HepG2 (cell line): ENCODE measurements around the gene APOC4. TPM values are rescaled to one million over a fixed set of nuclear protein-coding genes. Genes with fewer than 3 reads are reported as not detected.

Experiments used
- ARNTL ChIP-seq: sonication (generic); formaldehyde crosslinking; IDR thresholded peaks from 2 replicates; pipeline ENCODE4 v1.4.0; 2020; ENCODE audit warnings: mild to moderate bottlenecking, missing genetic modification reagents
- HHEX ChIP-seq: IDR thresholded peaks from 2 replicates; pipeline ENCODE4 v1.6.1; 2016; ENCODE audit warnings: control low read depth
- MTA1 ChIP-seq: sonication (generic); formaldehyde crosslinking; IDR thresholded peaks from 2 replicates; pipeline ENCODE4 v1.4.0; 2020; ENCODE audit warnings: missing genetic modification reagents, mild to moderate bottlenecking, borderline replicate concordance
- NCOA1 ChIP-seq: sonication (generic); formaldehyde crosslinking; IDR thresholded peaks from 2 replicates; pipeline ENCODE4 v1.9.0; 2021; ENCODE audit warnings: missing genetic modification reagents
- NFRKB ChIP-seq: fragments of 450-650 bp; IDR thresholded peaks from 2 replicates; pipeline ENCODE4 v1.6.1; 2017
- ONECUT2 ChIP-seq: sonication (generic); formaldehyde crosslinking; IDR thresholded peaks from 2 replicates; pipeline ENCODE4 v1.4.0; 2020; ENCODE audit warnings: missing genetic modification reagents
- POLR2AphosphoS5 ChIP-seq: IDR thresholded peaks from 2 replicates; pipeline ENCODE4 v1.6.1; 2012; ENCODE audit warnings: low read depth, low read length
- RBM39 ChIP-seq: fragments of 200-400 bp; formaldehyde crosslinking; IDR thresholded peaks from one replicate; pipeline ENCODE4 v1.6.1; 2018; ENCODE audit warnings: antibody characterized with exemption, mild to moderate bottlenecking, low read depth, low read length; ENCODE audit not compliant: poor library complexity, severe bottlenecking
- SMAD3 ChIP-seq: sonication (generic); formaldehyde crosslinking; IDR thresholded peaks from 2 replicates; pipeline ENCODE4 v1.4.0; 2020; ENCODE audit warnings: missing genetic modification reagents
- TAF15 ChIP-seq: fragments of 200-400 bp; formaldehyde crosslinking; IDR thresholded peaks from one replicate; pipeline ENCODE4 v1.6.1; 2018; ENCODE audit warnings: mild to moderate bottlenecking, low read depth, low read length; ENCODE audit not compliant: poor library complexity, severe bottlenecking
- TEAD3 ChIP-seq: optimal IDR thresholded peaks from 2 replicates; pipeline ENCODE3; 2016; ENCODE audit warnings: borderline replicate concordance
- ZFP36L1 ChIP-seq: sonication (generic); formaldehyde crosslinking; IDR thresholded peaks from 2 replicates; pipeline ENCODE4 v1.8.0; 2022; ENCODE audit warnings: mild to moderate bottlenecking, missing genetic modification reagents, moderate library complexity
- ZNF20 ChIP-seq: sonication (generic); formaldehyde crosslinking; IDR thresholded peaks from 2 replicates; pipeline ENCODE4 v1.4.0; 2020; ENCODE audit warnings: mild to moderate bottlenecking, moderate library complexity, missing genetic modification reagents
- ZNF251 ChIP-seq: sonication (generic); formaldehyde crosslinking; IDR thresholded peaks from 2 replicates; pipeline ENCODE4 v1.9.0; 2021; ENCODE audit warnings: mild to moderate bottlenecking, missing genetic modification reagents
- ZNF264 ChIP-seq: sonication (generic); formaldehyde crosslinking; IDR thresholded peaks from 2 replicates; pipeline ENCODE4 v1.4.0; 2020; ENCODE audit warnings: missing genetic modification reagents
- ZNF562 ChIP-seq: sonication (generic); formaldehyde crosslinking; IDR thresholded peaks from 2 replicates; pipeline ENCODE4 v1.8.0; 2022; ENCODE audit warnings: missing genetic modification reagents, borderline replicate concordance
- ZSCAN9 ChIP-seq: IDR thresholded peaks from 2 replicates; pipeline ENCODE4 v1.6.1; 2016; ENCODE audit warnings: borderline replicate concordance
- polyA plus RNA-seq, 8 experiments: library from polyadenylated mRNA; depleted of rRNA in 3 of 8; stranded (reverse) in 7 of 8; unstranded in 1 of 8; fragments of >200 nt; fragmentation: Illumina TruSeq in 4 of 8; extraction: Trizol in 4 of 8; gene quantifications; 2 replicates each; pipeline versions ENCODE4 v1.2.1 to v1.2.3, GENCODE V29; 2011 to 2016; ENCODE audit warnings: low read depth in 4 of 8, missing spikeins in 1 of 8, mixed read lengths in 1 of 8; ENCODE audit not compliant: insufficient read depth in 1 of 8
- total RNA-seq, 5 experiments: library from RNA; depleted of rRNA; stranded (reverse); fragments of >200 nt; fragmentation: Illumina TruSeq; extraction: Trizol; gene quantifications; 2 replicates each; pipeline ENCODE4 v1.2.3, GENCODE V29; 2016; ENCODE audit warnings: low read depth in 1 of 5
- TF ChIP-seq, protein P1 (sequence below), 2 experiments: sonication (generic) in 1 of 2; formaldehyde crosslinking in 1 of 2; IDR thresholded peaks; 2 replicates each; pipeline versions ENCODE4 v1.5.1 to v1.6.1; 2011 to 2020; ENCODE audit warnings: borderline replicate concordance in 1 of 2, low read depth in 1 of 2, low read length in 1 of 2, mild to moderate bottlenecking in 1 of 2, missing genetic modification reagents in 1 of 2, moderate library complexity in 1 of 2
- TF ChIP-seq, protein P2 (sequence below): sonication (generic); formaldehyde crosslinking; IDR thresholded peaks from 2 replicates; pipeline ENCODE4 v1.4.0; 2020; ENCODE audit warnings: mild to moderate bottlenecking, missing genetic modification reagents
- TF ChIP-seq, protein P3 (sequence below): sonication (generic); formaldehyde crosslinking; IDR thresholded peaks from 2 replicates; pipeline ENCODE4 v1.4.0; 2020; ENCODE audit warnings: mild to moderate bottlenecking, low read depth, missing genetic modification reagents
- TF ChIP-seq, protein P4 (sequence below): sonication (generic); formaldehyde crosslinking; IDR thresholded peaks from 2 replicates; pipeline ENCODE4; 2020; ENCODE audit warnings: missing genetic modification reagents, mild to moderate bottlenecking, borderline replicate concordance

Gene APOC4
- total and polyA plus RNA-seq, 2 of the 13 experiments (the other 11 are each of a cell fraction or from before 2014, with no cell fraction given): 0.46 TPM; not detected in 1

DNA sequence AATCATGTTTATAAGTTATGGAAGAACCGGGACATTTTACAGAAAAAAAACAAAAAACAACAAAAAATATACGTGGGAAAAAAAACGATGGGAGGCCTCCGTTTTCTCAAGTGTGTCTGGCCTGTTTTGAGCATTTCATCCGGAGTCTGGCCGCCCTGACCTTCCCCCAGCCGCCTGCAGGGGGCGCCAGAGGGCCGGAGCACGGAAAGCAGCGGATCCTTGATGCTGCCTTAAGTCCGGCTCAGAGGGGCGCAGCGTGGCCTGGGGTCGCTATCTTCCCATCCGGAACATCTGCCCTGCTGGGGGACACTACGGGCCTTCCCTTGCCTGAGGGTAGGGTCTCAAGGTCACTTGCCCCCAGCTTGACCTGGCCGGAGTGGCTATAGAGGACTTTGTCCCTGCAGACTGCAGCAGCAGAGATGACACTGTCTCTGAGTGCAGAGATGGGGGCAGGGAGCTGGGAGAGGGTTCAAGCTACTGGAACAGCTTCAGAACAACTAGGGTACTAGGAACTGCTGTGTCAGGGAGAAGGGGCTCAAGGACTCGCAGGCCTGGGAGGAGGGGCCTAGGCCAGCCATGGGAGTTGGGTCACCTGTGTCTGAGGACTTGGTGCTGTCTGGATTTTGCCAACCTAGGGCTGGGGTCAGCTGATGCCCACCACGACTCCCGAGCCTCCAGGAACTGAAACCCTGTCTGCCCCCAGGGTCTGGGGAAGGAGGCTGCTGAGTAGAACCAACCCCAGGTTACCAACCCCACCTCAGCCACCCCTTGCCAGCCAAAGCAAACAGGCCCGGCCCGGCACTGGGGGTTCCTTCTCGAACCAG, 38.2 kb upstream of the APOC4 start (continued):
- TF ChIP-seq, protein P1, sequence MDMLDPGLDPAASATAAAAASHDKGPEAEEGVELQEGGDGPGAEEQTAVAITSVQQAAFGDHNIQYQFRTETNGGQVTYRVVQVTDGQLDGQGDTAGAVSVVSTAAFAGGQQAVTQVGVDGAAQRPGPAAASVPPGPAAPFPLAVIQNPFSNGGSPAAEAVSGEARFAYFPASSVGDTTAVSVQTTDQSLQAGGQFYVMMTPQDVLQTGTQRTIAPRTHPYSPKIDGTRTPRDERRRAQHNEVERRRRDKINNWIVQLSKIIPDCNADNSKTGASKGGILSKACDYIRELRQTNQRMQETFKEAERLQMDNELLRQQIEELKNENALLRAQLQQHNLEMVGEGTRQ (IDR thresholded peaks at IDR 0.05; ENCODE audit: low read depth, low read length): no peak
- TF ChIP-seq, protein P1 (CRISPR knock-in tag; IDR thresholded peaks at IDR 0.05; ENCODE audit: borderline replicate concordance): no peak
- TF ChIP-seq TAF15 (no peak), ZNF20 (CRISPR knock-in tag) (no peak), NFRKB (no peak), RBM39 (peak; percentile 35), NCOA1 (CRISPR knock-in tag) (peak; percentile 53), HHEX (CRISPR knock-in tag) (0 out of 2 replicates have a peak, but pooled peaks have one; percentile 47), ZNF264 (CRISPR knock-in tag) (peak; percentile 64; the same call in 1 of the 2 replicates), ZNF251 (CRISPR knock-in tag) (no peak), ARNTL (CRISPR knock-in tag) (peak; percentile 60; the same call in 1 of the 2 replicates), ZFP36L1 (CRISPR knock-in tag) (peak; percentile 60; the same call in 1 of the 2 replicates), TEAD3 (CRISPR knock-in tag) (peak; percentile 77), ONECUT2 (CRISPR knock-in tag) (no peak), MTA1 (peak; percentile 99), SMAD3 (peak; percentile 82; the same call in 1 of the 2 replicates), POLR2AphosphoS5 (peak; percentile 45; the same call in 1 of the 2 replicates), ZSCAN9 (CRISPR knock-in tag) (no peak), ZNF562 (no peak)
- TF ChIP-seq, protein P2, sequence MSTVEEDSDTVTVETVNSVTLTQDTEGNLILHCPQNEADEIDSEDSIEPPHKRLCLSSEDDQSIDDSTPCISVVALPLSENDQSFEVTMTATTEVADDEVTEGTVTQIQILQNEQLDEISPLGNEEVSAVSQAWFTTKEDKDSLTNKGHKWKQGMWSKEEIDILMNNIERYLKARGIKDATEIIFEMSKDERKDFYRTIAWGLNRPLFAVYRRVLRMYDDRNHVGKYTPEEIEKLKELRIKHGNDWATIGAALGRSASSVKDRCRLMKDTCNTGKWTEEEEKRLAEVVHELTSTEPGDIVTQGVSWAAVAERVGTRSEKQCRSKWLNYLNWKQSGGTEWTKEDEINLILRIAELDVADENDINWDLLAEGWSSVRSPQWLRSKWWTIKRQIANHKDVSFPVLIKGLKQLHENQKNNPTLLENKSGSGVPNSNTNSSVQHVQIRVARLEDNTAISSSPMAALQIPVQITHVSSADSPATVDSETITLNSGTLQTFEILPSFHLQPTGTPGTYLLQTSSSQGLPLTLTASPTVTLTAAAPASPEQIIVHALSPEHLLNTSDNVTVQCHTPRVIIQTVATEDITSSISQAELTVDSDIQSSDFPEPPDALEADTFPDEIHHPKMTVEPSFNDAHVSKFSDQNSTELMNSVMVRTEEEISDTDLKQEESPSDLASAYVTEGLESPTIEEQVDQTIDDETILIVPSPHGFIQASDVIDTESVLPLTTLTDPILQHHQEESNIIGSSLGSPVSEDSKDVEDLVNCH (CRISPR knock-in tag): no peak
- TF ChIP-seq, protein P3, sequence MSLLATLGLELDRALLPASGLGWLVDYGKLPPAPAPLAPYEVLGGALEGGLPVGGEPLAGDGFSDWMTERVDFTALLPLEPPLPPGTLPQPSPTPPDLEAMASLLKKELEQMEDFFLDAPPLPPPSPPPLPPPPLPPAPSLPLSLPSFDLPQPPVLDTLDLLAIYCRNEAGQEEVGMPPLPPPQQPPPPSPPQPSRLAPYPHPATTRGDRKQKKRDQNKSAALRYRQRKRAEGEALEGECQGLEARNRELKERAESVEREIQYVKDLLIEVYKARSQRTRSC (CRISPR knock-in tag): 0 out of 2 replicates have a peak, but pooled peaks have one; percentile 63
- TF ChIP-seq, protein P4, sequence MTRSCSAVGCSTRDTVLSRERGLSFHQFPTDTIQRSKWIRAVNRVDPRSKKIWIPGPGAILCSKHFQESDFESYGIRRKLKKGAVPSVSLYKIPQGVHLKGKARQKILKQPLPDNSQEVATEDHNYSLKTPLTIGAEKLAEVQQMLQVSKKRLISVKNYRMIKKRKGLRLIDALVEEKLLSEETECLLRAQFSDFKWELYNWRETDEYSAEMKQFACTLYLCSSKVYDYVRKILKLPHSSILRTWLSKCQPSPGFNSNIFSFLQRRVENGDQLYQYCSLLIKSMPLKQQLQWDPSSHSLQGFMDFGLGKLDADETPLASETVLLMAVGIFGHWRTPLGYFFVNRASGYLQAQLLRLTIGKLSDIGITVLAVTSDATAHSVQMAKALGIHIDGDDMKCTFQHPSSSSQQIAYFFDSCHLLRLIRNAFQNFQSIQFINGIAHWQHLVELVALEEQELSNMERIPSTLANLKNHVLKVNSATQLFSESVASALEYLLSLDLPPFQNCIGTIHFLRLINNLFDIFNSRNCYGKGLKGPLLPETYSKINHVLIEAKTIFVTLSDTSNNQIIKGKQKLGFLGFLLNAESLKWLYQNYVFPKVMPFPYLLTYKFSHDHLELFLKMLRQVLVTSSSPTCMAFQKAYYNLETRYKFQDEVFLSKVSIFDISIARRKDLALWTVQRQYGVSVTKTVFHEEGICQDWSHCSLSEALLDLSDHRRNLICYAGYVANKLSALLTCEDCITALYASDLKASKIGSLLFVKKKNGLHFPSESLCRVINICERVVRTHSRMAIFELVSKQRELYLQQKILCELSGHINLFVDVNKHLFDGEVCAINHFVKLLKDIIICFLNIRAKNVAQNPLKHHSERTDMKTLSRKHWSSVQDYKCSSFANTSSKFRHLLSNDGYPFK: peak; percentile 76; the same call in 1 of the 2 replicates
